Measurements from ENCODE around the gene ZNF438.
"Not testable (repeated sequence)": the region's sequence is repeated elsewhere in the genome, so short reads cannot be mapped to it uniquely, and the experiment has no call there.

ZNF438 gene

DNA sequence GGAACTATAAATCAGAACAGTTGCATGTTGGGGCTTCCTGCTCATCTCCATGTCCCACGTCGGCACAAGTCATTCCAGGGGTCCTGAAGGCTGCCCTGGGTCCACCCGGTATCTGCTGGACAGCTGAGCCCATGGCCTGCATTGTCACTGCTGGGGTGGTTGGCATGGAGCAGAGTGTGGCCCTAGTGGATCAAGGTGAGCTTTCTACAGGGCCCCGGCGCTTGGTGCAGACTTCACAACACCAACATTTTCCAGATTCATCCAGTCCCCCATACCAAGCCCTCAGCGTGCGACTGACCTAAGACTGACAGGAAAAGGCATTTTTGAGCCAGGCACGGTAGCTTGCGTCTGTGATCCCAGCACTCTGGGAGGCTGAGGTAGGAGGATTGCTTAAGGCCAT, 226.6 kb downstream of the ZNF438 start:
- DNase-seq (ENCODE audit: low read depth in 2 of 2): no peak

DNA sequence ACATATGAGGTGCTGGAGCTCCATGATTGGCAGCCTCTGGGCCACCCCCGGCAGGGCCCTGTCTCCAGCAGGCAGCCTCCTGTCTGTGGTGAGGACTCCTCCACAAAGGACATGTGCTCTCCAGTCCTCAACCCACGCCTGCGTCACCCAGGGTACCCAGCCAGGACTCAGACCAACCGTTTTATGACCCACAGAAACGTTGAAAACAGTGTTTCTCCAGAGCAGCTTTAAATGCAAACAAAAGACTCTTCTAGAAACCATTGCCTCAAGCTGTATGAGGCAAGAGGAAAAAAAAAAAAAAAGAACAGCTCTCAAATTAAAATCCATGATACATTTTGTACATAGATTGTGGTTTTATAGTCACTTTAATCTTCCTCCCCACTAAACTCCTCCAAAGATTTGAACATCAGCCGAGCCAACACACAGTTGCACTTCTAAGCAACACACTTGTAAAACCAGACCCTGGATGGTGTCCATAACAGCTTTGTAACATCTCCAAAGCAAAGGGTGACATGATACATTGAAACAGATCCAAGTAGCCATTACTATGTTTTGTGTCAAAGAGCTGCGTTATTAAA, 227.1 kb downstream of the ZNF438 start:
- no peak for DNase-seq (ENCODE audit: low read depth in 2 of 2)

DNA sequence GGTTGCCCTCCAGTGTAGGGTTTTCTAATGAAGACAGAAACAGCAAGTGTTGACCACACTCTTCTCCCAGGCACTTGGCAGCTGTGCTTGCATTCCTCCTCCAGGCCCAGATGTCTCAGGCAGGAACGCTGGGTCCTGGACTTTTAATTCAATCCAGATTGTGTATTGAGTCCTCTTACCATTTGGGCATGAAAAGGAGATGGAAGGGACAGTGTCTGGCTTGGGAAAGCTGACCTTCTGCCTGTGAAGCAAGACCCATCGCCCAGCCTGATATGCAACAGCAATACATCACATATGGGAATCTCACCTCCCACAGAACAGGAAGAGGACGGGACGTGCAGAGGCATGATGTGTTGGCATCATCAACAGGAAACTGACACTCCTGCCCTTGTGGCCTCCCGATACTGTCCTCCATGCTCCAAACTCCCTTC, 227.8 kb downstream of the ZNF438 start:
- no peak for DNase-seq (ENCODE audit: low read depth in 2 of 2)

DNA sequence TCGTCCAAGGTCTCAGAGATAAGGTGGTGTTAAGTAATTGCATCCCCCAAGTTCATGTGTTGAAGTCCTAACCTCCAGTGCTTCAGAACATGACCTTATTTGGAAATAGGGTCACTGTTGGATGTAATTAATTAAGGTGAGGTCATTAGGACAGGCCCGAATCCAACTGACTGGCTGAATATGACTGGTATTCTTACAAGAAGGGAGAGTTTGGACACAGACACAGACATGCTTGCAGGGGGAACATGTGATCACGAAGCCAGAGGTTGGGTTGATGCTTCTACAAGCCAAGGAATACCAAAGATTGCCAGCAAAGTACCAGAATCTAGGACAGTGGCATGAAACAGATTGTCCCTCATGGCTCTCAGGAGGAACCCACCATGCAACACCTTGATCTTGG, 228.6 kb downstream of the ZNF438 start:
- DNase-seq (ENCODE audit: low read depth in 2 of 2): no peak

DNA sequence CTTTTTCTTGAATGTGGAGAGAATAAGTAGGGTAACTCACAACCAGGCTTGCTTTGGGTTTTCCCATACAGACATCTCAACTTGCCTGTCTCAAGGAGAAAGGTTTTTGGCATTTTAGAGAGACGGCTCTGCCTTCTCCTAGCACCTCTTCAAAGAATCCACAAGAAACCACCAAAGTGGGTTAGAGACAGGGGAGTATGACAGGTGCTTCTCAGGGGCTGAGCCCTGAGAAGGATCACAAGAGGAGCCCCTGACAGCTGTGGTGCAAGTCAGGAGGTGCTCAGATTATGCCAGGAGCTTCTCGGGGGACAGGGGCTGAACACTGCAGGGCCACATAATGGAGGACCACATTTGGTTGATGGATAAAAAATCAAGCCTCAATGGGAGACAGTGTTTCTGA, 231.3 kb downstream of the ZNF438 start:
- no peak for DNase-seq (ENCODE audit: low read depth in 2 of 2)

DNA sequence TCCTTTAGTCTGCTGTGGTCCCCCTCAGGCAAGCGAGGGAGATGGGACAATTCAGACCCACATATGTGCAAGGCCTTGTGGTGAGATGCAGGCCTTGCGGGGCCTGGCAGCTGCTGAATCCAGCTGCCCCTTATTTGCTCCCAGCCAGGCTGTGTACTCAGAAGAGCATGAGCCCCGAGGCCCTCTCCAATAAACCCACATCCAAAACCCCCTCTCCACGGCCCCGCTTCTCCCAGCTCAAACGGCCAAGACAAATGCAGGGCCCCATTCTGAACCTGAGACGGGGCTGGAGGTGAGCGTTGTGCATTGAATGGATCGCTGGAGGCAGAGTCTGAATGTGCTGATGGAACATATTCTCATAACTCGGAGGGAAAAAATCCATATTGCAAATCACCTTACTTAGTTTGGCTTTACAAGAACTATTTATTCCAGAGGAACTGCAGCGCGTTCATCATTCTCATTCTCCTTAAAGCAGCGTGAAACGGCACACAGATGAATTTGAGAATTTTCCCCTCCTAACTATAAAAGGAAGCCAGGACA, 232.9 kb downstream of the ZNF438 start:
- no peak for DNase-seq (ENCODE audit: low read depth in 2 of 2)

DNA sequence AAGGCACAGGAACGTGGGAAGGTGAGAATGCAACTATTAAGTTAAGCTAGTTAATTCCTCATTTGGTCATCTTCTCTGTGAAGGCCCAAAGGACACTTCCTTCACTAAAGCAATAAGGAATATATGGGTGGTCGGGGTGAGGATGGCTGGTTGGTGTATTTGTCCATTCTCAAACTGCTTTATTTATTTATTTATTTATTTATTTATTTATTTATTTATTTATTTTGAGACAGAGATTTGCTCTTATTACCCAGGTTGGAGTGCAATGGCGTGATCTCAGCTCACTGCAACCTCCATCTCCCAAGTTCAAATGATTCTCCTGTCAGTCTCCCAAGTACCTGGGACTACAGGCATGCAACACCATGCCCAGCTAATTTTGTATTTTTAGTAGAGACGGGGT, 236.6 kb downstream of the ZNF438 start:
- not testable (repeated sequence) for DNase-seq (ENCODE audit: low read depth in 2 of 2)

Measured in stimulated activated CD4-positive, alpha-beta T cell treated with anti-CD3 and anti-CD28 coated beads, Interleukin-1b, Interleukin-23, amount 100 ng/mL, for 4 hours (primary cell).